Spleen (tissue), 7 donors: ENCODE measurements around the gene OR2A42.
"Not testable (repeated sequence)": the region's sequence is repeated elsewhere in the genome, so short reads cannot be mapped to it uniquely, and the experiment has no call there.

Experiments
- POLR2A ChIP-seq, 3 donors: fragments of 450-650 bp; IDR thresholded peaks; one replicate each; pipeline ENCODE4 v1.5.1; 2017; ENCODE audit warnings: antibody characterized with exemption in 3 of 3, mild to moderate bottlenecking in 1 of 3
- TF ChIP-seq, protein P1 (sequence below), 11 experiments: fragments of 200-600 bp in 7 of 11; fragments of 450-650 bp in 4 of 11; sonication (generic) in 4 of 11; IDR thresholded peaks in 8 of 11; conservative IDR thresholded peaks in 3 of 11; 1 replicate in 7 of 11; 2 replicates in 4 of 11; pipeline versions ENCODE4 v1.4.0 to v1.8.0; 2016 to 2021; ENCODE audit warnings: antibody characterized with exemption in 11 of 11, inconsistent platforms in 4 of 11, mild to moderate bottlenecking in 1 of 11
- donor health status: DM: no; HTN: no; CAD: no; lungs with moderate emphysema.
- donor health status: DM: no; HTN: no; CAD: no.
- donor health status: DM: no; HTN: no; CAD: no.

DNA sequence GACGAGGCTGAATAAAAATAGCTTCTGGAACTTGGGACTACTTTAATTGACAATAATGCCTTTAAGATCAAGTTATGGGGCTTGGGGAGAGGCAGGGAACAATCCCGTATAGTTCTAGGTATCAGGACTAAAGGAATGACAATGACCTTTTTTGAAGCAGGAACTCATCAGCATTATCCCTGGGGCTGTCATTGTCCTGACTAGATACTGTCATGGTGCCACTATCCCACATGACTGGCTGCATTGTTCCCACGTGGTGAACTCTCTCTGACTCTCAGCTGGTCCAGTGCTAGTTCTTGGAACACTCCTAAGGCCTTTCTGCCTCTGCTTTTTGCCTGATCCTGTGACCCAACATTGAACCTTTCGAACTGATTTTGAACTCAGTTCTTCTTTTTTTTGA, 40.5 kb downstream of the OR2A42 start:
- TF ChIP-seq, protein P1, sequence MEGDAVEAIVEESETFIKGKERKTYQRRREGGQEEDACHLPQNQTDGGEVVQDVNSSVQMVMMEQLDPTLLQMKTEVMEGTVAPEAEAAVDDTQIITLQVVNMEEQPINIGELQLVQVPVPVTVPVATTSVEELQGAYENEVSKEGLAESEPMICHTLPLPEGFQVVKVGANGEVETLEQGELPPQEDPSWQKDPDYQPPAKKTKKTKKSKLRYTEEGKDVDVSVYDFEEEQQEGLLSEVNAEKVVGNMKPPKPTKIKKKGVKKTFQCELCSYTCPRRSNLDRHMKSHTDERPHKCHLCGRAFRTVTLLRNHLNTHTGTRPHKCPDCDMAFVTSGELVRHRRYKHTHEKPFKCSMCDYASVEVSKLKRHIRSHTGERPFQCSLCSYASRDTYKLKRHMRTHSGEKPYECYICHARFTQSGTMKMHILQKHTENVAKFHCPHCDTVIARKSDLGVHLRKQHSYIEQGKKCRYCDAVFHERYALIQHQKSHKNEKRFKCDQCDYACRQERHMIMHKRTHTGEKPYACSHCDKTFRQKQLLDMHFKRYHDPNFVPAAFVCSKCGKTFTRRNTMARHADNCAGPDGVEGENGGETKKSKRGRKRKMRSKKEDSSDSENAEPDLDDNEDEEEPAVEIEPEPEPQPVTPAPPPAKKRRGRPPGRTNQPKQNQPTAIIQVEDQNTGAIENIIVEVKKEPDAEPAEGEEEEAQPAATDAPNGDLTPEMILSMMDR (IDR thresholded peaks at IDR 0.05 in 8 of 11, conservative IDR thresholded peaks at IDR 0.05 in 3 of 11) = not testable (repeated sequence)
- not testable (repeated sequence) for TF ChIP-seq POLR2A (IDR thresholded peaks at IDR 0.05)
